ENCODE results near the gene NOD2. TPM values are rescaled to one million over a fixed set of nuclear protein-coding genes. Genes with fewer than 3 reads are reported as not detected.

The NOD2 gene
- total and polyA plus RNA-seq, 2 of the 13 experiments (the other 11 are each of a cell fraction or from before 2014, with no cell fraction given): 0.27 to 0.81 TPM

DNA sequence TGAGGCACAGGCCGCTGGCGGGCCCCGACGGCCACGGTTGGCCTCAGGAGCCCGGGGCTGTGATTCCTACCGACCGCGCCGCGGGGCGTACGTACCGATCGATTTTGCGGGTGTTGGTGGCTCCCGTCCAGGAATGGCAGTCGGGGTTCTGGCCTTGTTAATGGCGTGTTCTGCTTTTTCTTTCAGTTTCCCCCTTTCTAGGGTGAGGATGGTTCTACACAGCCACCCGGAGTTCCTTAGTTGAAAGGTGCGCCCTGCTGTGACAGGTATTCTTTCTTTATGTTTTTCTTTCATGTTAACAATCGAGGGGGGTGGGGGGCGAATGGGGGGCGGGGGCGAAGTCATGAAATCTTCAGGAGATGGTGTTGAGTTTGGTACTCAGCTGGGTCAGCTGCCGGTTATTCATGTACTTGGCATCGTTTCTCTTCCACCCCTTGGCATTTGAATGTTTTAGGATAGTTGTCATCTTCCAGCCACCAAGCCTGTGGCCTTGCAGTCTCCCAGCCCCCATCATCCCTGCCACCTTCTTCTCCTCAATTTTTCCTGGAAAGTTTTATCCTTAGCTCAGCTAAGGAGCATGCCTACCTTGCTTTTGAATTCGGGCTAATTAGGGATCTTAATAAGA, 49.3 kb downstream of the NOD2 start (continued):
- TF ChIP-seq, protein P1, sequence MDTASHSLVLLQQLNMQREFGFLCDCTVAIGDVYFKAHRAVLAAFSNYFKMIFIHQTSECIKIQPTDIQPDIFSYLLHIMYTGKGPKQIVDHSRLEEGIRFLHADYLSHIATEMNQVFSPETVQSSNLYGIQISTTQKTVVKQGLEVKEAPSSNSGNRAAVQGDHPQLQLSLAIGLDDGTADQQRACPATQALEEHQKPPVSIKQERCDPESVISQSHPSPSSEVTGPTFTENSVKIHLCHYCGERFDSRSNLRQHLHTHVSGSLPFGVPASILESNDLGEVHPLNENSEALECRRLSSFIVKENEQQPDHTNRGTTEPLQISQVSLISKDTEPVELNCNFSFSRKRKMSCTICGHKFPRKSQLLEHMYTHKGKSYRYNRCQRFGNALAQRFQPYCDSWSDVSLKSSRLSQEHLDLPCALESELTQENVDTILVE (CRISPR knock-in tag; IDR thresholded peaks at IDR 0.05): no peak
- TF ChIP-seq ZNF333 (CRISPR knock-in tag; IDR thresholded peaks at IDR 0.05; ENCODE audit: borderline replicate concordance): no peak
- peak; percentile 90 for TF ChIP-seq ZNF777 (CRISPR knock-in tag; IDR thresholded peaks at IDR 0.05)
- TF ChIP-seq EP300 (IDR thresholded peaks at IDR 0.05; ENCODE audit: low read depth in 2 of 2, low read length in 2 of 2): no peak
- TF ChIP-seq EP300 (CRISPR knock-in tag; IDR thresholded peaks at IDR 0.05; ENCODE audit: borderline replicate concordance): no peak
- no peak for TF ChIP-seq ELF1 (CRISPR knock-in tag; IDR thresholded peaks at IDR 0.05)
- TF ChIP-seq NBN (conservative IDR thresholded peaks at IDR 0.05): no peak
- TF ChIP-seq, protein P2, sequence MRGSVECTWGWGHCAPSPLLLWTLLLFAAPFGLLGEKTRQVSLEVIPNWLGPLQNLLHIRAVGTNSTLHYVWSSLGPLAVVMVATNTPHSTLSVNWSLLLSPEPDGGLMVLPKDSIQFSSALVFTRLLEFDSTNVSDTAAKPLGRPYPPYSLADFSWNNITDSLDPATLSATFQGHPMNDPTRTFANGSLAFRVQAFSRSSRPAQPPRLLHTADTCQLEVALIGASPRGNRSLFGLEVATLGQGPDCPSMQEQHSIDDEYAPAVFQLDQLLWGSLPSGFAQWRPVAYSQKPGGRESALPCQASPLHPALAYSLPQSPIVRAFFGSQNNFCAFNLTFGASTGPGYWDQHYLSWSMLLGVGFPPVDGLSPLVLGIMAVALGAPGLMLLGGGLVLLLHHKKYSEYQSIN (CRISPR knock-in tag; IDR thresholded peaks at IDR 0.05; ENCODE audit: borderline replicate concordance): no peak
- TF ChIP-seq SIN3A (IDR thresholded peaks at IDR 0.05; ENCODE audit: borderline replicate concordance, low read depth, low read length): peak; percentile 56; the same call in 1 of the 2 replicates
- 0 out of 2 replicates have a peak, but pooled peaks have one; percentile 8 for TF ChIP-seq KAT2B (IDR thresholded peaks at IDR 0.05; ENCODE audit: borderline replicate concordance, low read depth, low read length)
- TF ChIP-seq, protein P3, sequence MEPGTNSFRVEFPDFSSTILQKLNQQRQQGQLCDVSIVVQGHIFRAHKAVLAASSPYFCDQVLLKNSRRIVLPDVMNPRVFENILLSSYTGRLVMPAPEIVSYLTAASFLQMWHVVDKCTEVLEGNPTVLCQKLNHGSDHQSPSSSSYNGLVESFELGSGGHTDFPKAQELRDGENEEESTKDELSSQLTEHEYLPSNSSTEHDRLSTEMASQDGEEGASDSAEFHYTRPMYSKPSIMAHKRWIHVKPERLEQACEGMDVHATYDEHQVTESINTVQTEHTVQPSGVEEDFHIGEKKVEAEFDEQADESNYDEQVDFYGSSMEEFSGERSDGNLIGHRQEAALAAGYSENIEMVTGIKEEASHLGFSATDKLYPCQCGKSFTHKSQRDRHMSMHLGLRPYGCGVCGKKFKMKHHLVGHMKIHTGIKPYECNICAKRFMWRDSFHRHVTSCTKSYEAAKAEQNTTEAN (CRISPR knock-in tag; conservative IDR thresholded peaks at IDR 0.05): no peak
- TF ChIP-seq, protein P4, sequence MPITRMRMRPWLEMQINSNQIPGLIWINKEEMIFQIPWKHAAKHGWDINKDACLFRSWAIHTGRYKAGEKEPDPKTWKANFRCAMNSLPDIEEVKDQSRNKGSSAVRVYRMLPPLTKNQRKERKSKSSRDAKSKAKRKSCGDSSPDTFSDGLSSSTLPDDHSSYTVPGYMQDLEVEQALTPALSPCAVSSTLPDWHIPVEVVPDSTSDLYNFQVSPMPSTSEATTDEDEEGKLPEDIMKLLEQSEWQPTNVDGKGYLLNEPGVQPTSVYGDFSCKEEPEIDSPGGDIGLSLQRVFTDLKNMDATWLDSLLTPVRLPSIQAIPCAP (CRISPR knock-in tag; IDR thresholded peaks at IDR 0.05; ENCODE audit: low read depth): no peak
- TF ChIP-seq, protein P5, sequence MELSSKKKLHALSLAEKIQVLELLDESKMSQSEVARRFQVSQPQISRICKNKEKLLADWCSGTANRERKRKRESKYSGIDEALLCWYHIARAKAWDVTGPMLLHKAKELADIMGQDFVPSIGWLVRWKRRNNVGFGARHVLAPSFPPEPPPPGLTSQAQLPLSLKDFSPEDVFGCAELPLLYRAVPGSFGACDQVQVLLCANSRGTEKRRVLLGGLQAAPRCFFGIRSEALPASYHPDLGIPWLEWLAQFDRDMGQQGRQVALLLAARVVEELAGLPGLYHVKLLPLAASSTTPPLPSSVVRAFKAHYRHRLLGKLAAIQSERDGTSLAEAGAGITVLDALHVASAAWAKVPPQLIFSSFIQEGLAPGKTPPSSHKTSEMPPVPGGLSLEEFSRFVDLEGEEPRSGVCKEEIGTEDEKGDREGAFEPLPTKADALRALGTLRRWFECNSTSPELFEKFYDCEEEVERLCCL (CRISPR knock-in tag; IDR thresholded peaks at IDR 0.05; ENCODE audit: borderline replicate concordance): no peak
- no peak for TF ChIP-seq ZFP1 (CRISPR knock-in tag; IDR thresholded peaks at IDR 0.05)
- TF ChIP-seq ZBTB1 (CRISPR knock-in tag; IDR thresholded peaks at IDR 0.05; ENCODE audit: borderline replicate concordance): 0 out of 2 replicates have a peak, but pooled peaks have one; percentile 83
- no peak for TF ChIP-seq ZNF781 (CRISPR knock-in tag; IDR thresholded peaks at IDR 0.05; ENCODE audit: borderline replicate concordance, not compliant biosample characterization)
- TF ChIP-seq EED (CRISPR knock-in tag; IDR thresholded peaks at IDR 0.05): 0 out of 2 replicates have a peak, but pooled peaks have one; percentile 6
- TF ChIP-seq CHD2 (IDR thresholded peaks at IDR 0.05; ENCODE audit: low read depth, low read length): no peak
- TF ChIP-seq ATM (IDR thresholded peaks at IDR 0.05; ENCODE audit: borderline replicate concordance): no peak
- no peak; the same call in 1 of the 2 replicates for TF ChIP-seq ATF7-NPFF (CRISPR knock-in tag; IDR thresholded peaks at IDR 0.05; ENCODE audit: low read depth)
- TF ChIP-seq, protein P6, sequence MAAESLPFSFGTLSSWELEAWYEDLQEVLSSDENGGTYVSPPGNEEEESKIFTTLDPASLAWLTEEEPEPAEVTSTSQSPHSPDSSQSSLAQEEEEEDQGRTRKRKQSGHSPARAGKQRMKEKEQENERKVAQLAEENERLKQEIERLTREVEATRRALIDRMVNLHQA (CRISPR knock-in tag; IDR thresholded peaks at IDR 0.05): no peak
- TF ChIP-seq ZFP41 (CRISPR knock-in tag; IDR thresholded peaks at IDR 0.05; ENCODE audit: borderline replicate concordance): no peak
- TF ChIP-seq, protein P7, sequence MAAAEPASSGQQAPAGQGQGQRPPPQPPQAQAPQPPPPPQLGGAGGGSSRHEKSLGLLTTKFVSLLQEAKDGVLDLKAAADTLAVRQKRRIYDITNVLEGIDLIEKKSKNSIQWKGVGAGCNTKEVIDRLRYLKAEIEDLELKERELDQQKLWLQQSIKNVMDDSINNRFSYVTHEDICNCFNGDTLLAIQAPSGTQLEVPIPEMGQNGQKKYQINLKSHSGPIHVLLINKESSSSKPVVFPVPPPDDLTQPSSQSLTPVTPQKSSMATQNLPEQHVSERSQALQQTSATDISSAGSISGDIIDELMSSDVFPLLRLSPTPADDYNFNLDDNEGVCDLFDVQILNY (CRISPR knock-in tag; conservative IDR thresholded peaks at IDR 0.05): no peak
- TF ChIP-seq ZBTB7B (CRISPR knock-in tag; IDR thresholded peaks at IDR 0.05): no peak

Data from HepG2 (cell line).